UCSD-AML1 (cell line): ENCODE measurements around the gene ANXA11.
A peak's percentile ranks its signal among the peaks of the same experiment; 100 is the strongest.

ENCODE experiments used
- DNase-seq: peaks from one replicate; lab custom pipeline; 2025; ENCODE audit not compliant: unreplicated experiment; lab: John Stamatoyannopoulos, UW

The ANXA11 gene

DNA sequence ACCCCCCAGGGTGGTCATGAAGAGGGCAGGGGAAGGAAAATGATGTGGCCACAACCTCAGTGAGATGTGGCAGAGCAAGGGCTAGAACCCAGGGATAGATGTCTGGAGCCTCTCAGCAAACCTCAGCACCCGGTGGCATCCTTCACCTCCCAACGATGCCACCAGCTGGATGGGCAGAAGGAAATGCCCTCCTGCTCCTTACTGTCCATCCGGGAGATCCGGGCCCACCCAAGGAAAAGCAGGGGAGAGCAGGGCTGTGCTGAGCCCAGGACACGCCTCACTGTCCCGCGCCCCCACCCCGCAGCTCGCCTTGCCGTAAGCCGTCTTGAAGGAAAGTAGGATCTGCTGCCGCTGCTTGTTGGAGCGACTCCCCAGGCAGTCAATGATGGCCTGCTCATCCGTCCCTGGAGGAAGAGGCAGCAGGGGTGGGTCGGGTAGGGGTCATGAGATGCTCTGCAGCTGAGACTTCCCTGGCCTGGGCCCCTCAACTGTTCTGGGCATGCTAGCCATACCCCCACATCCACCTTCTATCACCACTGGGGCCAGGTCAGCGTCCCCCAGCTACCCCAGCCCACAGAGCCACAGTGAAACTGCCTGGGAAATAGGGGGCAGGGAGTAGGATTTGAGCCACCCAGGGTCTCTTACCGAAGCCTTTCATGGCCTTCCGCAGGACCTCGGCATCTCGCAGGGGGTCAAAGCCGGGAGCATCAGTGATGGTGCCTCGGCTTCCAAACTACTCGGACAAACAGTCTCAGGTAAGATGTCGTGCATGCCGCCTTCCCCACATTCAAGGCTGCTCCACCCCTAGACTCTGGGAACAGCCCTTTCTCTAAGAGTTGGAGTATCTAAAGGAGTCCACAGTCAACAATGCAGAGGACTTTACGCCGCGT is 38.5 kb downstream of the ANXA11 start:
- DNase-seq, result no peak

DNA sequence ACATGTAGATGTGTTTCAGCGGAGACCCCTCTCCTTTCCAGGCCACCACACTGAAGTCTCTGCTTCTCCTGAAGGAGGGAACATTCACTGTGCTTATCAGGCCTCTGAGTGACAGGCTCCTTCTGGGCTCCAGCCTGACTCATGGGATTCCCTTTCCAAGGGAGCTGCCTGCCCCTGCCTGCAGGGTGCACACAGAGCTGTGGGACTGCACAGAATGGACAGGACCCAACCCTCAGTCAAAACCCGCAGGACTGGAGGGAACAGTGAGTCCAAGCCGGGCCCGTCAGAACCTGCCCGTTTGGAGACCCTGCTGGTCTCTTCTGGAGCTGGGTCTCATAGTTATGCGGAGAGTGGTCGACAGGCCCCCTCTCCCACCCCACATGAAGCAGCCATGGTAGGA is 40.2 kb downstream of the ANXA11 start:
- DNase-seq, result no peak

DNA sequence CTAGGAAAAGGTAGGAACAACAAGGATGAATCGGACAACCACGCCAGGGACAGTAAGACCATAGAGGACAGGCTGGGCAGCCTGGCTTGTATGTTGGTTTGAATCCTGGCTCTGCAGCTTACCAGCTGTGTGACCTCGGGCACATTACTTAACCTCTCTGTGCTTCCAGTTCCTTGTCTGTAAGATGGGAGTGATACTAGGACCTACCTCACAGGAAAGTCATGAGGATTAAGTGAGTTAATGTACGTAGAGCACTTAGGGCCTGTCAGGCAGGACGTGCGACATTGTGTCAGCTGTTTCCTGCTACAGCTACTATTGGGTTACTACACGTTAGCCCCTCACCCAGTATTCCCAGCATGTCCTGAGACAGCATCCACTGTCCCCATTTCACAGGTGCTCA is 40.7 kb downstream of the ANXA11 start:
- DNase-seq, result no peak

DNA sequence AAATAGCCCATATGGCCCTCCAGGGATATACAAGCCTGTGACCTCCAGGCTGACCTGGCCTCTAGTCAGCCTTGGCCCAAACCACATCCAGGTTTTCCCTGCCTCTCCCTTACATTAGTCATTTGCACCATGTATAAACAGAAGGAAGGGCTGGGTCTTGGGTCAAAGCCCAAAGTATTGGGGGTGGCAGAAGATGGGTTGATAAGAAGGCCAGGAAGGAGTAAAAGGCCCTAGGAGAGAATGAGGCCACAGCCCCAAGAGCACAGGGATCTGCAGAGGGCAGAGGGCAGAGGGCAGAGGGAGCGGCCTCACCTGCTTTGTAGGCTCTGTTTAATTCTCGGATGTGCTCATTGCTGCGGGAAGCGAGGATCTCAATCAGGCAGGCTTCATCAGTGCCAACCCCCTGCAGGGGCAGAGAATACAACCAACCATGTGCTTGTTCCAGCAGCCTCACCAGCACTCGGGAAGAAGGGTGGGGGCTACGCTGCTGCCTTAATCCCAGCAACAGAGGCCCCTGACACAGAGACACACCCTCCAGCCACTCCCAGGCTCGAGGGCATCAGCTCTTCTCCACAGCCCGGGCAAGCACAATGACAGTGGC is 41.5 kb downstream of the ANXA11 start:
- no peak for DNase-seq

DNA sequence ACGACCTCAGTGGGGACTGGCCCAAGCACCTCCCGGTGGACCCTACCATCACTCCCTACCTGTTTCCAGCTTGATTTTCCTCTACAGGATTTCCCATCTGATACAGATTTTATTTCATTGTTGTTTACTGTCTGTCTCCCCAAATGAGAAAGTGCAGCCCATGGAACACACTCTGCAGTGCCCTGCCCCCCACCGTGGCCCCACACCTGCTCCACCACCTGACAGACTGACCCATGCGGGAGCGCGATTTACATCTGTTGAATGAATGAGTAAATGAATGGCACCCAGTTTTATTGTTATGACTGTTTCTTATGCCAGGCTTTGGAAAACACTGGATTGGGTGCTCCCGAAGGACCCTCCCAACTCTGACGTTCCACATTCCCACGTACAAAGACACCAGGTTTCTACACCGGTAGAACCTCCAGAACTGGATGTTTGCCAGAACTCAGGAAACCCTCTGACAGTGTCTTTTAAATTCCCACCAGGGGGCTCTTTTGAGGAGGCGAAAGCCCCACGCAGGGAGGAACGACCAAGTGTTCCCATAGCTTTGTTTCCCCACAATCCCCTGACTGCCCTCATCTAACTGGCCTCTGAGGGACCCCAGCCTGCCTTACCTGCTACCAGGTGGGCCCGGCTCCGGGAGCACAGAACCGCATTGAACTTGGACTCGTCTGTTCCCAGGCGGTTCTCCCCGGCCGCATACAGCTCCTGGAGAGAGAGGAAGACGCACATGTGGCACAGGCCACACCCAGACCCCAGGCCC is 43.8 kb downstream of the ANXA11 start:
- DNase-seq, result no peak

DNA sequence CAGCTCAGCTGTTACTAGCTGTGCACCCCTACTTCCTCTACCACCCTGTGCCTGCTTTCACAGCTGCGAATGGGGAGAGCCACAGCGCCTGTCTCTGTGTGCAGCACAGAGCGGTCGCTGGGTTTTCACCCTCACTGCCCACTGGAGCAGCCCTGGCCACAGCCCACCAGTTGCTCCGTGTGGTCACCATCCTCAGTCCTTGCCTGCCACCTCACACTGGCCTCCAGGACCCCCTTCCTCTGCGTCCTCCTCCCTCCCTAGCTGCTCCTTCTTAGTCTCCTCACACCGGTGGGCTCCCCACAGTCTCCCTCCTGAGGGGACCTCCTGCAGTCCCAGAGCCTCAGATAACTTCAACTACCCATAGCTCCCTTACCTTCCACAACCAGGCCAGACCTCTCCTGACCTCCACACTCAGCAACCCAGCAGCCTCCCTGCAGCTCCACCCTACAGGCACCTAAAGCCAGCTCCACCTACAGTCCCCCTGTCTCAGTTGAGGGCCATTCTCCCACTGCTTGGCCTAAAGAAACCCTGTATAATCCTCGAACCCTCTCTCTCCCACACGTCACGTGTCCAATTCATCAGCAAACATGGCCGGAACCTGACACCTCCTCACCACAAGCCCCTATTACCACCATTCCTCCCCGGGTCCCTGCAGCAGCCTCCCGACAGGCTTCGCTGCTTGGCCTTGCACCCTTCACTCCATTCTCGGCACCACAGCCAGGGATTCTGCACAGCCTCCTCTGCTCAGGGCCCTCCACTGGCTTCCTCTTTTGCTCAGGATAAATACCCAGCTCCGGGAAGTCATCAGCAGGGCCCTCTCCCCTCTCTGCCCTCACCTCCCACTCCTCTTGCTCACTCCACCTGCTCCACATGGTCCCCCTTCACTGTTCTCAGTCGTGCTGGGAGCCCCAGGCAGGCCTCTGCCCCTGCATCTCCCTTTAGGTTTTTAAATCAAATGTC is 44.7 kb downstream of the ANXA11 start:
- DNase-seq, result no peak

DNA sequence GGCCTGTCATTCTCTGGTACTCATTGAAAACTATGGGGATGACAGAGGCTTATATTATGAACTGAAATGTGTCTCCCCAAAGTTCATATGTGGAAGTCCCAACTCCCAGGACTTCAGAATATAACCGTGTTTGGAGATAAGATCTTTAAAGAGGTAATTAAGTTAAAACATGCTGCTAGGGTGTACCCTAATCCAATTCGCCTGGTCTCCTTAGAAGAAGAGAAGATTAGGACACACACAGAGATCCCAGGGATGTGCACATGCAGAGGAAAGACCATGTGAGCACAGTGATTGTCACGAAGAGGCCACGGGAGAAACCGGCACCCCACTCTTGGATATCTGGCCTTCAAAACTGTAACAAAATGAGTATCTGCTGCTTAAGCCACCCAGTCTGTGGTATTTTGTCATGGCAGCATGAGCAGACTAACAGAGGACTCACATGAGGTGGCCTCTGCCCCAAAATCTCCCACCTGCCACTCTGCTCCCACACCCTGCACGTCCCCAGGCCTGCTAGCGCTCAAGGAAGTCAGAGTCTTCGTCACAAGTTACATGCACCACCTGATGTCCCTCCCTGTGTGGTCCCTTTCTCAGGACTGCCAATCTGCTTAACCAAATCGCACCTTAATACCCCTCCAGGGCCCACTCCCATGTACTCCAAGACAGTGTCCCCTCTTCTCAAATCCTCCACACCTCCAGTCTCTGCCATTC is 46.0 kb downstream of the ANXA11 start:
- DNase-seq, result no peak

DNA sequence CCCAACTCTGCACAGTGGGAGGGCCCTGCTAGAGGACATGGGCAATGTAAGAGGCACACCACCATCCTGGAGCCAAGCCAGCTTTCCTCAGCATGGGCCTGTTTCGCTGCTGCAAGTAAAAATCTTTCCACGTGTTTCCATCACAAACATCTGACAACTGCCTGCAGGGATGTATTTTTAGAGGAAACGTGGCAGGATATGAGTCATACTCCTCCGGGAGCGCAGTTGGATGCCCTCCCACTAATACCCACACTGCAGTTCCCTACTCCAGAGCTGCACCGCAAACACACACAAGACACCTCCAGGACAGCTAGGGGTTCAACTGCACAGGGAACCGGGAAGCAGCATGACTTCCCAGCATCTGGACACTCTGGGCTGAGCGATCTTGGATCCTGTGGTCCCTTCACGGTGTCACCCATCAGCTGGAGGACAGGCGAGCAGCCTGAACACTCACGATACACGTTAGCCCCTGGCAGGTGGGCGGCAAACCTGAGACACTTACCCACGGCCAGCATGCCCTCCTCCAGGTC is 46.7 kb downstream of the ANXA11 start:
- peak; percentile 70 for DNase-seq

DNA sequence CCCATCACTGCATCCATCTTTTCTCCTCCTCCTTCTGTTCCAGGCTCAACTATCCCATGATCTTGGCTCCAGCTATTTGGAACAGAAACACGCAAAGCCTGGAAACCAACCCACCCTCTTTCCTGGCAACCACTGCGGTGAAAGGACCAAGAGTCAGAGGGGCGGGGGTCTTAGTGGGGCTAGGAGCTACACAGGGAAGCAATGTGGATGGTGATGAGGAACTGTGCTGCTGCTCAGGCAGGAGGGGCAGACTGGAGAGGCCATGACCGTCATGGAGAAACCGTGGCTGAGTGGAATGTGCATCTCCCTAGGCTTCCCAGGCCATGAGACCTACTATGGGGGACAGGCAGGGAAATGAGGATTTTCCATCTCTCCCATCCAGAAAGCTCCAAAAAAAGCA is 47.2 kb downstream of the ANXA11 start:
- DNase-seq, result no peak

DNA sequence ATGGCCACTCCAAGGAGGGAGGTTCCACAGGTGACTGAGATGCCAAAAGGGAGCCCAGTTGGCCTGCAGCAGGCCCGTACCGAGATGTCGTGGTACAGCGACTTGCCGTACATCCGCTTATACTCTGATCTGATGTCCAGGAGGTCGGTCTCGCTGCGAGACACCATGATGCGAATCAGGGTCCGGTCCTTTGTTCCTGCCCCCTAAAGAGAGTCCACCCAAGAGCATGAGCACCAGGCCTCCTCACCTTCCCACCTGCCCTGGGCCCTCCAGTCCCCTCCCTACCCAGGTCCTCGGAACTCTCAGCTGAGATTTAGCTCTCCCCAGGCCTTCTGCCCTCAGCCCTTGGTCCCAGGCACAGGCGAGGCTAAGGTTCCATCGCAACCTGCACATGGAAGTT is 47.8 kb downstream of the ANXA11 start:
- DNase-seq, result no peak

DNA sequence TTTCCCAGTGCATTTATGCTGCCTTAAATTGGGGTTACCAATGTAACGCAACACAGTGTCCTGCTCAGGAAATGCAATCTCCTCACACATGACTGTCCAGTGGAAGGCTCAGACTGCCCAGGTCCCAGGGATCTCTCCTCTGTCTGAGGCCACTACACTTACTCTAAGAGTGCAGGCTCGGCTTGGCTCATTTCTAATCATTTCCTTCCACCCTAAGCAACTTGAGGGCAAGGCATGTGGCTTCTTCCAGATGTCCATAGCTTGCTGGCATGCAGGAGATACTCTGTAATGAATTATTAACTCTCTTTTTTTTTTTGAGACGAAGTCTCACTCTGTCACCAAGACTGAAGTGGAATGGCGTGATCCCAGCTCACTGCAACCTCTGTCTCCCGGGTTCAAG is 49.1 kb downstream of the ANXA11 start:
- no peak for DNase-seq

DNA sequence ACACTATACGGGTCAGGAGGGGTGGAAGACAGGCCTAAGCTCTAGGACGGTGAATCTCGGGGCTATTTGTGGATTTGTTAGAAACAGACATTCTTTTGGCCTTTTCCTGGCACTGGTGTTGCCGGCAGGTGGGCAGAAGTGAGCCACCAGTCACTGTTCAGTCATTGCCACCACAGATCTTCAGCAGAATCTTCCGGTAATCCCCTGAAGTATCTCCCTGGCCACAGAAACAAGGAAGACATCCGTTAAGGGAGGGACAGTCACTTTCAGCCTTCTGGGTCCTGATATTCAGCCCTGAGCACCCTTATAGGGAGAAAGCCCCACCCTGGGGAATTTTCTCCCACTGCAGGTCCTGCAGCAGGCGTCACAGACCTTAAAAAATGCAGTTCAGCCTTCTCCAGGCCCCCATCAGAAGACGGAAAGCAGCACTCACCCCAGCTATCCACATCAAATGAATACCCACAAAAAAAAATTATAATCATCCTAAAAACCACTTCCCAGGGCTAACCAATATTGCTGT is 49.6 kb downstream of the ANXA11 start:
- DNase-seq, result no peak

DNA sequence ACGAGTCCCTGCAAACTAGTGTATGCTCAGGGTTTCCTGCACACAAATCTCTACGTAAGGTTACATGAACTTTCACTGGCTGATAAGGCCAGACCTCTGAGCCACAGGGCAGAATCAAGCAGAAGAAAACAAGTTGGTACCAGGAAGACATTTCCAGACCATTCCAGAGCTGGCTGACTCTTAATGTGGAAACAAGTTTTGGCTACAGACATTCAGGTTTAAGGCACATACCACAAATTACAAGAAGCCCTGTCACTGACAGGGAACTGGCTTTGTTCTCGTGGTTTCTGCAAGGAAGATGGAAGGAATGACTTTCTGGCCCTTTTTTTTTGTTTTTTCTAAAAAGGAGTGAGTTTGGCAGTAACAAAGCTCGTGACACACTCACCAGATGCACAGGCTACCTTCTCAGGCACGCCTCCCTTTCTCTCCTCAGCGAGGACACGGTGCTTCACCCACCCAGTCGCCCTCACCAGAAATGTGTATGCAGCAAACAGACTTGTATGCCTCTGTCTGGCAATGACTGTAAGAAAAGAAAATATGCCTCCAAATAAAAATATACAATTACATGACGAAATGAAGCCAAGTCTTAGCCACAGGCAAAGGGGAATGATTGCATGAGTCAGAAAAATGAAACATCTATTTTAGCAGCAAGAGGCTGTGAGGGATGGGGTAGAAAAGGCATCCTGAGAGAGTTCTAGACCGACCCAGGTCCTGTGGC is 50.2 kb downstream of the ANXA11 start:
- DNase-seq, result no peak

DNA sequence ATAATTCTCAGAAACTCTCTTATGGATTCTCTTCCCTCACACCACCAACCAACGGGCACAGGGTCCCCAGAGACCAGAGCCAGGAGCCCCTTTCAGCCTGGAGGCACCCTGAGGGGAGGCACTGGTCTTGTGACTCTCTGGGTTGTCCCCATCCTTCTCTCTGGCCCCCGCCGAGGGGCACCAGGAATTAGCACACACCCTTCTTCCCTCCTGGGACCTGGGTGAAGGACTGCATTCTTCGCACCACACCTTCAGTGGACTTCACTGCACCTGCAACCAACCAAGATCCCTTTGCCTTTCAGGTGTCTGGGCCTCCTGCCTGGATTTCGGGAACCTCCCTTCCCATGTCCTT is 50.7 kb downstream of the ANXA11 start:
- no peak for DNase-seq

DNA sequence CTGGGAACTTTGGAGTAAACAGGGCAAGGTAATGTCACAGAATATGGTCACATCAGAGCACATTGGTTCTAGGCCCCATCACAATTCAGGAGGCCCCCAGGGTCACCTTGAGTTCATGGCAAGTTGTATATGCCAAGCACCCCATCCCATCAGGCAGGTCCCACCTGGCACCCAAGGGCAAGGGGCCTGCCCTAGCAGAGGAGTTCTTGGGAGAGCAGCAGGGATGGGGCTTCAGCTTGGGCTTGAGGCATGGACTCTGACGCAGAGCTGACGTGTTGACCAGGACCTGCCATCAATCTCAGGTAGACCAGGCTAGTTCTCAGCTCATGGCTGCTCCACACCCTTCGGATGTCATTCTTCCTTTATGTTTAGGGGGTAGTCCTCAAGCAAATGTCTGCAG is 51.9 kb downstream of the ANXA11 start:
- DNase-seq, result no peak

DNA sequence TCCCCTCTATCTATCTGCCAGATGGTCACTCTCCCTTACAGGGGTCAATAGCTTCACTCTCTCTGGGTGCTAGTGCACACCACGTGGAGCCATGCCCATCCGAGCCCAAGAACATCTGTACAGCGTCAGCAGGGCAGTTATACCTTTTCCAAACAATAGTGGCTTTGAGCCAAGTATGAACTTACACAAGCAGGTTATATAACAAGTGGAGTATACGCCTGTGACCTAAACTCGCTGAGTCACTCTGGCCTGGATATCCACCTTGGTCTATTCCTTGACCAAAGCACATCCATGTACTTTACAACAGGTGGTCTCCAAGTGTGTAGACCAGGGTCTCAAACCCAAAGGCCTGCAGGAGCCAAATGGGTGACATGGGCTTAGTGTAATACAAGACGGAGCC is 52.5 kb downstream of the ANXA11 start:
- no peak for DNase-seq

DNA sequence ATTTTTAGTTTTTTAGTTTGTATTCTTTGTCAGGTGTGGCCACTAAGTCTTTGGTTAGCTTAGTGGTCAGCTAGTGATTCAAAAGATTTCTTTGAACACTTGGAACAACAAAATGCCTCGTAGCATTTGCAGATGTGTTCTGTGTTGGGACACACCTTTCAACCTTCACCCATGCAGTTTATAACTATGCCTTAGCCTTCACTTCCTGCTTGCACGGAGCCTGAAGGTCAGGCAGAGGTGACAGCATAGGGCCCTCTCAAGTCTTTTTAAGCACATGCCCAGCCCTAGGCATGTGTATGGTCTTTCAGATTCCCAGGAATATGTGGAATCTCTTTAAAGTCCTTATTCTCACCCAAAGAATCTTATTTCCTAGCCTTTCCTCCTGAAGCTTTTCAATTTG is 55.2 kb downstream of the ANXA11 start:
- DNase-seq, result no peak

DNA sequence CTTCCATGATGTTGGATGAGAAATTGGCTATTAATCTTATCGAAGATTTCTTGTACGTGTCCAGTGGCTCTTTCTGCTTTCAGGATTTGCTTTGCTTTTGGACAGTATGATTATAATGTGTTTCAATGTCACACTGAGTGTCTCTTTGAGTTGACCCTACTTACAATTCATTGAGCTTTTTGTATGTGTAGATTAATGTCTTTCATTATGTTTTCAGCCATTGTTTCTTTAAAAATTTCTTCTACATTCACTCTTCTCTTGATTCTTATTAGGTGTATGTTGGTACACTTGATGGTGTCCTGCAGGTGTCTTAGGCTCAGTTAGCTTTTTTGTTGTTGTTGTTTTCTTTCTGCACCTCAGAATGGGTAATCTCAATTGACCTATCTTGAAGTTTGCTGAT is 56.2 kb downstream of the ANXA11 start:
- no peak for DNase-seq

DNA sequence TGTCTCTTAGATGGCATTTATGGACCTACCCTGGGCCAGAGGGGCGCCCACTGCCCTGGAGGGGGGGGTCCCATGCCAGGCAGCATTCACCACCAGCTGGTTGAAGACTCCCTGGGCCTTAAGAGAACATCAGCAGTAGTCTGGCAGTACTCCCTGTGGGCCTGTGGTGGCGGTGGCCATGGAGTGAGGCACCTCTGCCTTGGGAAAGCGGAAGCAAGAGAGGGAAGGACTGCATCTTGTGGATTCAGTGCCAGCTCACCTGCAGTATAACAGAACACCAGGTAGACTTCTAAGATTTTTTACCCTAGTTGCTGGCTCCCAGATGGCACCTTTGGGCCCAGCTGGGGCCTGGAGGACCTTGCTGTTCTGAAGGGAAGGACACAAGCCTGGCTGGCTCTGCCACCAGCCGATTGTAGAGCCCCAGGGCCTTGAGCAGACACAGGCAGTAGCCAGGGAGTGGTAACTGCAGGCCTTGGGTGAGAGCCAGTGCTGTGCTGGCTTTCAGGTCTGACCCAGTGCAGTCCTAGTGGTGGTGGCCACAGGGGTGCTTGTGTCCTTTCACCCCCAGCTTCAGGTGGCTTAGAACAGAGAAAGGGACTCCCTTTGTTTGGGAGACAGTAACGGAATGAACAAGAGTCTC is 57.1 kb downstream of the ANXA11 start:
- DNase-seq, result no peak
